ENCODE results near the gene HEATR3.

The HEATR3 gene

GRCh38 chr16:50024684-50025536 is 40.9 kb upstream of the HEATR3 start, which contains the start of gene CNEP1R1:
CNEP1R1 (plus strand) TSS chr16:50025225; CDS start chr16:50025316, 91 bp downstream.
- H3K4me3 ChIP-seq (ENCODE audit: low read depth, low read length), result peak within 1 kb of the TSS; percentile 82
- H3K79me2 ChIP-seq, result peaks cover 4% of the 10 kb centered on the region
- H3K27me3 ChIP-seq (ENCODE audit: control insufficient read depth, insufficient read depth, low read length), result no peaks in the 10 kb centered on the region
- no peaks in the 10 kb centered on the region for H3K4me1 ChIP-seq
- peak within 1 kb of the TSS; percentile 55 for H3K4me2 ChIP-seq (ENCODE audit: low read length)
- TF ChIP-seq, protein P1, sequence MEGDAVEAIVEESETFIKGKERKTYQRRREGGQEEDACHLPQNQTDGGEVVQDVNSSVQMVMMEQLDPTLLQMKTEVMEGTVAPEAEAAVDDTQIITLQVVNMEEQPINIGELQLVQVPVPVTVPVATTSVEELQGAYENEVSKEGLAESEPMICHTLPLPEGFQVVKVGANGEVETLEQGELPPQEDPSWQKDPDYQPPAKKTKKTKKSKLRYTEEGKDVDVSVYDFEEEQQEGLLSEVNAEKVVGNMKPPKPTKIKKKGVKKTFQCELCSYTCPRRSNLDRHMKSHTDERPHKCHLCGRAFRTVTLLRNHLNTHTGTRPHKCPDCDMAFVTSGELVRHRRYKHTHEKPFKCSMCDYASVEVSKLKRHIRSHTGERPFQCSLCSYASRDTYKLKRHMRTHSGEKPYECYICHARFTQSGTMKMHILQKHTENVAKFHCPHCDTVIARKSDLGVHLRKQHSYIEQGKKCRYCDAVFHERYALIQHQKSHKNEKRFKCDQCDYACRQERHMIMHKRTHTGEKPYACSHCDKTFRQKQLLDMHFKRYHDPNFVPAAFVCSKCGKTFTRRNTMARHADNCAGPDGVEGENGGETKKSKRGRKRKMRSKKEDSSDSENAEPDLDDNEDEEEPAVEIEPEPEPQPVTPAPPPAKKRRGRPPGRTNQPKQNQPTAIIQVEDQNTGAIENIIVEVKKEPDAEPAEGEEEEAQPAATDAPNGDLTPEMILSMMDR (IDR thresholded peaks at IDR 0.05), result peak; percentile 100
- no peaks in the 10 kb centered on the region for H3K9me3 ChIP-seq (ENCODE audit: control insufficient read depth, low read length)
- peak within 1 kb of the TSS; percentile 91 for H2AFZ ChIP-seq
- H3K9ac ChIP-seq, result peak within 1 kb of the TSS; percentile 70
- no peaks in the 10 kb centered on the region for H3K36me3 ChIP-seq (ENCODE audit: control insufficient read depth, insufficient read depth, low read length)
- peak within 1 kb of the TSS; percentile 61 for H3K27ac ChIP-seq

- Histone ChIP-seq H3K4me2 (ENCODE audit: low read length) (peak overlapping the region; percentile 55), H3K27me3 (ENCODE audit: control insufficient read depth, insufficient read depth, low read length) (no peaks in the 10 kb centered on the region), H3K9me3 (ENCODE audit: control insufficient read depth, low read length) (no peaks in the 10 kb centered on the region), H2AFZ (peak overlapping the region; percentile 91), H3K4me3 (ENCODE audit: low read depth, low read length) (peak overlapping the region; percentile 82), H3K9ac (peak overlapping the region; percentile 70), H3K27ac (peak overlapping the region; percentile 61), H3K36me3 (ENCODE audit: control insufficient read depth, insufficient read depth, low read length) (no peaks in the 10 kb centered on the region), H3K79me2 (peaks cover 4% of the 10 kb centered on the region), H3K4me1 (no peaks in the 10 kb centered on the region)
- TF ChIP-seq, protein P1 (IDR thresholded peaks at IDR 0.05), result no peak
Observed at GRCh38 chr16:50025537-50025931, 40.2 kb upstream of the HEATR3 start.

- H3K27me3 ChIP-seq (ENCODE audit: control insufficient read depth, insufficient read depth, low read length), result no peaks in the 10 kb centered on the region
- no peaks in the 10 kb centered on the region for H3K4me1 ChIP-seq
Observed at GRCh38 chr16:50027829-50028228, 37.9 kb upstream of the HEATR3 start.

GRCh38 chr16:50035468-50035992 is 30.2 kb upstream of the HEATR3 start:
- Histone ChIP-seq H3K4me3 (ENCODE audit: low read depth, low read length) (no peak overlapping the region), H3K4me2 (ENCODE audit: low read length) (no peak overlapping the region), H3K9me3 (ENCODE audit: control insufficient read depth, low read length) (no peaks in the 10 kb centered on the region), H3K9ac (no peak overlapping the region), H3K79me2 (no peaks in the 10 kb centered on the region), H3K4me1 (no peaks in the 10 kb centered on the region), H3K36me3 (ENCODE audit: control insufficient read depth, insufficient read depth, low read length) (no peaks in the 10 kb centered on the region), H3K27me3 (ENCODE audit: control insufficient read depth, insufficient read depth, low read length) (no peaks in the 10 kb centered on the region), H3K27ac (no peak overlapping the region), H2AFZ (no peak overlapping the region)
- TF ChIP-seq, protein P1 (IDR thresholded peaks at IDR 0.05), result no peak

More at GRCh38 chr16:50027829-50028228, 37.9 kb upstream of the HEATR3 start:
- H3K79me2 ChIP-seq, result peaks cover 4% of the 10 kb centered on the region
- H3K27ac ChIP-seq, result no peak overlapping the region
- no peaks in the 10 kb centered on the region for H3K36me3 ChIP-seq (ENCODE audit: control insufficient read depth, insufficient read depth, low read length)
- H3K4me3 ChIP-seq (ENCODE audit: low read depth, low read length), result no peak overlapping the region
- no peak overlapping the region for H3K9ac ChIP-seq
- no peak overlapping the region for H3K4me2 ChIP-seq (ENCODE audit: low read length)
- no peak overlapping the region for H2AFZ ChIP-seq
- TF ChIP-seq, protein P1 (IDR thresholded peaks at IDR 0.05), result no peak
- no peaks in the 10 kb centered on the region for H3K9me3 ChIP-seq (ENCODE audit: control insufficient read depth, low read length)
